ENCODE results near the gene SRBD1.

Gene SRBD1

GRCh38 chr2:45394216-45394615, 216.9 kb downstream of the SRBD1 start:
- Histone ChIP-seq H3K4me1 (ENCODE audit: control insufficient read depth, insufficient read depth, low read length) (peaks cover 27% of the 10 kb centered on the region), H3K4me3 (ENCODE audit: low read depth, low read length) (no peak overlapping the region), H3K9ac (ENCODE audit: low read length) (no peak overlapping the region), H3K36me3 (ENCODE audit: control insufficient read depth, insufficient read depth, low read length) (no peaks in the 10 kb centered on the region), H3K27ac (ENCODE audit: low read depth, low read length) (no peak overlapping the region), H3K9me3 (ENCODE audit: control insufficient read depth, insufficient read depth, low read depth, low read length) (no peaks in the 10 kb centered on the region), H3K27me3 (ENCODE audit: control insufficient read depth, insufficient read depth, low read length) (no peaks in the 10 kb centered on the region)

GRCh38 chr2:45391866-45392265, 219.2 kb downstream of the SRBD1 start:
- H3K36me3 ChIP-seq (ENCODE audit: control insufficient read depth, insufficient read depth, low read length): peaks cover 4% of the 10 kb centered on the region; the same call in 1 of the 2 replicates
- H3K27ac ChIP-seq (ENCODE audit: low read depth, low read length): peak overlapping the region; percentile 39; the same call in 1 of the 2 replicates
- H3K4me3 ChIP-seq (ENCODE audit: low read depth, low read length): no peak overlapping the region

GRCh38 chr2:45390861-45391260, 220.2 kb downstream of the SRBD1 start:
- peaks cover 4% of the 10 kb centered on the region; the same call in 1 of the 2 replicates for H3K36me3 ChIP-seq (ENCODE audit: control insufficient read depth, insufficient read depth, low read length)
- peaks cover 27% of the 10 kb centered on the region for H3K4me1 ChIP-seq (ENCODE audit: control insufficient read depth, insufficient read depth, low read length)
- no peak overlapping the region for H3K4me3 ChIP-seq (ENCODE audit: low read depth, low read length)
- no peaks in the 10 kb centered on the region for H3K27me3 ChIP-seq (ENCODE audit: control insufficient read depth, insufficient read depth, low read length)
- no peak overlapping the region for H3K9ac ChIP-seq (ENCODE audit: low read length)
- no peaks in the 10 kb centered on the region for H3K9me3 ChIP-seq (ENCODE audit: control insufficient read depth, insufficient read depth, low read depth, low read length)
- peak overlapping the region; percentile 39 for H3K27ac ChIP-seq (ENCODE audit: low read depth, low read length)

More at GRCh38 chr2:45391866-45392265, 219.2 kb downstream of the SRBD1 start:
- no peak overlapping the region for H3K9ac ChIP-seq (ENCODE audit: low read length)
- H3K27me3 ChIP-seq (ENCODE audit: control insufficient read depth, insufficient read depth, low read length): no peaks in the 10 kb centered on the region
- H3K9me3 ChIP-seq (ENCODE audit: control insufficient read depth, insufficient read depth, low read depth, low read length): no peaks in the 10 kb centered on the region
- peaks cover 27% of the 10 kb centered on the region for H3K4me1 ChIP-seq (ENCODE audit: control insufficient read depth, insufficient read depth, low read length)

GRCh38 chr2:45390441-45390840, 220.6 kb downstream of the SRBD1 start:
- no peak overlapping the region for H3K9ac ChIP-seq (ENCODE audit: low read length)
- H3K36me3 ChIP-seq (ENCODE audit: control insufficient read depth, insufficient read depth, low read length): peaks cover 4% of the 10 kb centered on the region; the same call in 1 of the 2 replicates
- no peaks in the 10 kb centered on the region for H3K9me3 ChIP-seq (ENCODE audit: control insufficient read depth, insufficient read depth, low read depth, low read length)
- no peaks in the 10 kb centered on the region for H3K27me3 ChIP-seq (ENCODE audit: control insufficient read depth, insufficient read depth, low read length)
- no peak overlapping the region for H3K4me3 ChIP-seq (ENCODE audit: low read depth, low read length)
- peak overlapping the region; percentile 39; the same call in 1 of the 2 replicates for H3K27ac ChIP-seq (ENCODE audit: low read depth, low read length)
- H3K4me1 ChIP-seq (ENCODE audit: control insufficient read depth, insufficient read depth, low read length): peaks cover 27% of the 10 kb centered on the region

- H3K27ac ChIP-seq (ENCODE audit: low read depth, low read length): no peak overlapping the region
- no peaks in the 10 kb centered on the region for H3K9me3 ChIP-seq (ENCODE audit: control insufficient read depth, insufficient read depth, low read depth, low read length)
- no peak overlapping the region for H3K4me3 ChIP-seq (ENCODE audit: low read depth, low read length)
- no peaks in the 10 kb centered on the region for H3K27me3 ChIP-seq (ENCODE audit: control insufficient read depth, insufficient read depth, low read length)
- H3K9ac ChIP-seq (ENCODE audit: low read length): no peak overlapping the region
- peaks cover 4% of the 10 kb centered on the region; the same call in 1 of the 2 replicates for H3K36me3 ChIP-seq (ENCODE audit: control insufficient read depth, insufficient read depth, low read length)
- H3K4me1 ChIP-seq (ENCODE audit: control insufficient read depth, insufficient read depth, low read length): peaks cover 21% of the 10 kb centered on the region
These were observed 222.4 kb downstream of the SRBD1 start for GRCh38 chr2:45388541-45389100.

- H3K27me3 ChIP-seq (ENCODE audit: control insufficient read depth, insufficient read depth, low read length): no peaks in the 10 kb centered on the region
- no peaks in the 10 kb centered on the region; the same call in 1 of the 2 replicates for H3K4me1 ChIP-seq (ENCODE audit: control insufficient read depth, insufficient read depth, low read length)
- H3K4me3 ChIP-seq (ENCODE audit: low read depth, low read length): no peak overlapping the region
- H3K9ac ChIP-seq (ENCODE audit: low read length): no peak overlapping the region
- no peaks in the 10 kb centered on the region for H3K9me3 ChIP-seq (ENCODE audit: control insufficient read depth, insufficient read depth, low read depth, low read length)
- peaks cover 4% of the 10 kb centered on the region; the same call in 1 of the 2 replicates for H3K36me3 ChIP-seq (ENCODE audit: control insufficient read depth, insufficient read depth, low read length)
- H3K27ac ChIP-seq (ENCODE audit: low read depth, low read length): no peak overlapping the region
These were observed 228.3 kb downstream of the SRBD1 start for GRCh38 chr2:45382744-45383143.

- H3K9me3 ChIP-seq (ENCODE audit: control insufficient read depth, insufficient read depth, low read depth, low read length): no peaks in the 10 kb centered on the region
- H3K27ac ChIP-seq (ENCODE audit: low read depth, low read length): no peak overlapping the region
- H3K36me3 ChIP-seq (ENCODE audit: control insufficient read depth, insufficient read depth, low read length): no peaks in the 10 kb centered on the region
- H3K4me1 ChIP-seq (ENCODE audit: control insufficient read depth, insufficient read depth, low read length): no peaks in the 10 kb centered on the region; the same call in 1 of the 2 replicates
- no peak overlapping the region for H3K4me3 ChIP-seq (ENCODE audit: low read depth, low read length)
- H3K9ac ChIP-seq (ENCODE audit: low read length): no peak overlapping the region
- H3K27me3 ChIP-seq (ENCODE audit: control insufficient read depth, insufficient read depth, low read length): no peaks in the 10 kb centered on the region
These were observed 230.8 kb downstream of the SRBD1 start for GRCh38 chr2:45380131-45380836.

- H3K36me3 ChIP-seq (ENCODE audit: control insufficient read depth, insufficient read depth, low read length): no peaks in the 10 kb centered on the region
- no peaks in the 10 kb centered on the region for H3K9me3 ChIP-seq (ENCODE audit: control insufficient read depth, insufficient read depth, low read depth, low read length)
- no peaks in the 10 kb centered on the region for H3K27me3 ChIP-seq (ENCODE audit: control insufficient read depth, insufficient read depth, low read length)
- H3K9ac ChIP-seq (ENCODE audit: low read length): no peak overlapping the region
- no peak overlapping the region for H3K4me3 ChIP-seq (ENCODE audit: low read depth, low read length)
- no peak overlapping the region for H3K27ac ChIP-seq (ENCODE audit: low read depth, low read length)
- H3K4me1 ChIP-seq (ENCODE audit: control insufficient read depth, insufficient read depth, low read length): no peaks in the 10 kb centered on the region; the same call in 1 of the 2 replicates
These were observed 231.5 kb downstream of the SRBD1 start for GRCh38 chr2:45379399-45380087.

GRCh38 chr2:45373534-45373933, 237.5 kb downstream of the SRBD1 start:
- Histone ChIP-seq H3K4me1 (ENCODE audit: control insufficient read depth, insufficient read depth, low read length) (no peaks in the 10 kb centered on the region), H3K27ac (ENCODE audit: low read depth, low read length) (no peak overlapping the region), H3K27me3 (ENCODE audit: control insufficient read depth, insufficient read depth, low read length) (no peaks in the 10 kb centered on the region), H3K9ac (ENCODE audit: low read length) (no peak overlapping the region), H3K9me3 (ENCODE audit: control insufficient read depth, insufficient read depth, low read depth, low read length) (no peaks in the 10 kb centered on the region), H3K4me3 (ENCODE audit: low read depth, low read length) (no peak overlapping the region), H3K36me3 (ENCODE audit: control insufficient read depth, insufficient read depth, low read length) (no peaks in the 10 kb centered on the region)

GRCh38 chr2:45370369-45370768, 240.7 kb downstream of the SRBD1 start:
- Histone ChIP-seq H3K9me3 (ENCODE audit: control insufficient read depth, insufficient read depth, low read depth, low read length) (no peaks in the 10 kb centered on the region), H3K27me3 (ENCODE audit: control insufficient read depth, insufficient read depth, low read length) (no peaks in the 10 kb centered on the region), H3K27ac (ENCODE audit: low read depth, low read length) (no peak overlapping the region), H3K4me3 (ENCODE audit: low read depth, low read length) (no peak overlapping the region), H3K9ac (ENCODE audit: low read length) (no peak overlapping the region), H3K4me1 (ENCODE audit: control insufficient read depth, insufficient read depth, low read length) (no peaks in the 10 kb centered on the region), H3K36me3 (ENCODE audit: control insufficient read depth, insufficient read depth, low read length) (no peaks in the 10 kb centered on the region)

GRCh38 chr2:45368792-45369191, 242.3 kb downstream of the SRBD1 start:
- Histone ChIP-seq H3K9ac (ENCODE audit: low read length) (no peak overlapping the region), H3K36me3 (ENCODE audit: control insufficient read depth, insufficient read depth, low read length) (no peaks in the 10 kb centered on the region), H3K27ac (ENCODE audit: low read depth, low read length) (no peak overlapping the region), H3K4me1 (ENCODE audit: control insufficient read depth, insufficient read depth, low read length) (no peaks in the 10 kb centered on the region; the same call in 1 of the 2 replicates), H3K9me3 (ENCODE audit: control insufficient read depth, insufficient read depth, low read depth, low read length) (no peaks in the 10 kb centered on the region), H3K27me3 (ENCODE audit: control insufficient read depth, insufficient read depth, low read length) (no peaks in the 10 kb centered on the region), H3K4me3 (ENCODE audit: low read depth, low read length) (no peak overlapping the region)
